NCI-H187 (cell line): ENCODE results near the gene HAUS3.
"Not testable (repeated sequence)": the region's sequence is repeated elsewhere in the genome, so short reads cannot be mapped to it uniquely, and the experiment has no call there.

Source experiments
- DNase-seq, 2 experiments: peaks; one replicate each; lab custom pipeline; 2025; lab: John Stamatoyannopoulos, UW

HAUS3 gene

GRCh38 chr4:2251795-2252529, 10.0 kb upstream of the HAUS3 start:
- DNase-seq = no peak

- DNase-seq = no peak
These were observed 9.3 kb upstream of the HAUS3 start for GRCh38 chr4:2251073-2251794.

GRCh38 chr4:2250357-2251072, 8.6 kb upstream of the HAUS3 start:
- DNase-seq = no peak

- DNase-seq = no peak
These were observed 7.8 kb upstream of the HAUS3 start for GRCh38 chr4:2249526-2250356.

GRCh38 chr4:2248821-2249261, 6.9 kb upstream of the HAUS3 start:
- no peak for DNase-seq

- DNase-seq = no peak
These were observed 6.3 kb upstream of the HAUS3 start for GRCh38 chr4:2248044-2248780.

GRCh38 chr4:2247128-2248043, 5.5 kb upstream of the HAUS3 start:
- DNase-seq = no peak

GRCh38 chr4:2246384-2247127, 4.6 kb upstream of the HAUS3 start:
- no peak for DNase-seq

- no peak for DNase-seq
These were observed 3.9 kb upstream of the HAUS3 start for GRCh38 chr4:2245787-2246275.

GRCh38 chr4:2245057-2245786, 3.3 kb upstream of the HAUS3 start:
- no peak for DNase-seq

- DNase-seq = no peak
These were observed 1.9 kb upstream of the HAUS3 start for GRCh38 chr4:2243681-2244380.

GRCh38 chr4:2241003-2241402, 918 bp downstream of the HAUS3 start:
- no peak for DNase-seq

- no peak for DNase-seq
These were observed 4.8 kb downstream of the HAUS3 start for GRCh38 chr4:2236944-2237666.

GRCh38 chr4:2231082-2231481, 10.8 kb downstream of the HAUS3 start:
- DNase-seq = no peak

GRCh38 chr4:2226261-2226660, 15.7 kb downstream of the HAUS3 start:
- no peak for DNase-seq

GRCh38 chr4:2222838-2223237, 19.1 kb downstream of the HAUS3 start:
- DNase-seq = no peak

- DNase-seq = not testable (repeated sequence)
These were observed 20.5 kb downstream of the HAUS3 start for GRCh38 chr4:2221378-2221777.
